ENCODE results near the gene GALNTL6. TPM values are rescaled to one million over a fixed set of nuclear protein-coding genes. Genes with fewer than 3 reads are reported as not detected.

The GALNTL6 gene
- total and polyA plus RNA-seq, 2 experiments from 2014 or later, result 0.38 to 0.40 TPM

- no peak for TF ChIP-seq ZNF462 (CRISPR knock-in tag; IDR thresholded peaks at IDR 0.05)
- TF ChIP-seq EZH2phosphoT487 (IDR thresholded peaks at IDR 0.05; ENCODE audit: unreplicated experiment), result no peak
- no peak for TF ChIP-seq ZNF114 (CRISPR knock-in tag; IDR thresholded peaks at IDR 0.05)
Measured at GRCh38 chr4:171875291-171875690, 62.1 kb downstream of the GALNTL6 start (continued).

GRCh38 chr4:171876636-171877035, 63.4 kb downstream of the GALNTL6 start:
- H3K9me3 Mint-ChIP-seq, result no peaks in the 10 kb centered on the region
- Histone ChIP-seq H4K20me1 (replicated peaks; ENCODE audit: insufficient read depth) (no peaks in the 10 kb centered on the region), H3K27me3 (ENCODE audit: insufficient read depth) (no peaks in the 10 kb centered on the region), H3K27ac (ENCODE audit: low read depth) (no peak overlapping the region), H3K36me3 (ENCODE audit: insufficient read depth) (no peaks in the 10 kb centered on the region), H3F3A (replicated peaks; ENCODE audit: low read depth) (no peaks in the 10 kb centered on the region), H3K9me2 (ENCODE audit: insufficient read depth) (no peaks in the 10 kb centered on the region; the same call in 1 of the 2 replicates), H3K4me3 (no peak overlapping the region), H3K4me2 (no peak overlapping the region), H3K79me2 (replicated peaks; ENCODE audit: insufficient read depth) (no peaks in the 10 kb centered on the region), H3K4me1 (ENCODE audit: insufficient read depth) (peaks cover 11% of the 10 kb centered on the region), H2AFZ (no peak overlapping the region)
- no peak overlapping the region for H3K4me3 Mint-ChIP-seq
- no peak for DNase-seq (ENCODE audit: low spot score)
- peaks cover 1% of the 10 kb centered on the region for H3K27me3 Mint-ChIP-seq (ENCODE audit: insufficient read depth, low read depth, poor library complexity)
- H3K4me1 Mint-ChIP-seq, result peaks cover 11% of the 10 kb centered on the region
- H3K36me3 Mint-ChIP-seq (ENCODE audit: low read depth), result no peaks in the 10 kb centered on the region
- H3K27ac Mint-ChIP-seq, result no peak overlapping the region
- no peak for ATAC-seq
- no peak for TF ChIP-seq ZNF331 (CRISPR knock-in tag; IDR thresholded peaks at IDR 0.05; ENCODE audit: low read depth)
- TF ChIP-seq JUNB (IDR thresholded peaks at IDR 0.05; ENCODE audit: unreplicated experiment), result no peak
- TF ChIP-seq CTCF (conservative IDR thresholded peaks at IDR 0.05; ENCODE audit: low read depth in 2 of 2), result no peak
- no peak for TF ChIP-seq POLR2AphosphoS5 (IDR thresholded peaks at IDR 0.05; ENCODE audit: low read depth)
- TF ChIP-seq REST (IDR thresholded peaks at IDR 0.05; ENCODE audit: unreplicated experiment), result no peak
- no peak for TF ChIP-seq CREB1 (CRISPR knock-in tag; IDR thresholded peaks at IDR 0.05; ENCODE audit: low read depth)
